Suppressor macrophage treated with lipopolysaccharide for 4 hours (primary cell): ENCODE data around the gene KCNH1.
"Not testable (repeated sequence)": the region's sequence is repeated elsewhere in the genome, so short reads cannot be mapped to it uniquely, and the experiment has no call there.

ENCODE experiments used
- DNase-seq: peaks from one replicate; pipeline ENCODE4 v3.0.0-alpha.2; 2020

KCNH1 gene

GRCh38 chr1:210669951-210670350 lies 464.0 kb downstream of the KCNH1 start:
- DNase-seq, result no peak

- no peak for DNase-seq
These were observed 470.0 kb downstream of the KCNH1 start for GRCh38 chr1:210663730-210664573.

- DNase-seq, result no peak
These were observed 471.5 kb downstream of the KCNH1 start for GRCh38 chr1:210662291-210663050.

- not testable (repeated sequence) for DNase-seq
These were observed 472.4 kb downstream of the KCNH1 start for GRCh38 chr1:210661520-210661919.

- DNase-seq, result no peak
These were observed 476.1 kb downstream of the KCNH1 start for GRCh38 chr1:210657806-210658205.

GRCh38 chr1:210655511-210655910 lies 478.4 kb downstream of the KCNH1 start:
- DNase-seq, result no peak

GRCh38 chr1:210654176-210654981 lies 479.6 kb downstream of the KCNH1 start:
- DNase-seq, result no peak

- no peak for DNase-seq
These were observed 480.2 kb downstream of the KCNH1 start for GRCh38 chr1:210653771-210654170.

- DNase-seq, result no peak
These were observed 481.5 kb downstream of the KCNH1 start for GRCh38 chr1:210652329-210652954.

- no peak for DNase-seq
These were observed 483.5 kb downstream of the KCNH1 start for GRCh38 chr1:210650403-210650802.

- DNase-seq, result no peak
These were observed 485.2 kb downstream of the KCNH1 start for GRCh38 chr1:210648588-210649269.

- DNase-seq, result no peak
These were observed 486.3 kb downstream of the KCNH1 start for GRCh38 chr1:210647406-210648333.

GRCh38 chr1:210646258-210646616 lies 487.7 kb downstream of the KCNH1 start:
- no peak for DNase-seq

- DNase-seq, result no peak
These were observed 488.2 kb downstream of the KCNH1 start for GRCh38 chr1:210645582-210646257.

- DNase-seq, result no peak
These were observed 492.4 kb downstream of the KCNH1 start for GRCh38 chr1:210641582-210641981.

- DNase-seq, result no peak
These were observed 498.8 kb downstream of the KCNH1 start for GRCh38 chr1:210635108-210635507.

- no peak for DNase-seq
These were observed 500.3 kb downstream of the KCNH1 start for GRCh38 chr1:210633636-210634035.

GRCh38 chr1:210633140-210633539 lies 500.8 kb downstream of the KCNH1 start:
- no peak for DNase-seq

GRCh38 chr1:210631399-210631798 lies 502.5 kb downstream of the KCNH1 start:
- no peak for DNase-seq

- no peak for DNase-seq
These were observed 504.7 kb downstream of the KCNH1 start for GRCh38 chr1:210629276-210629675.

- no peak for DNase-seq
These were observed 506.2 kb downstream of the KCNH1 start for GRCh38 chr1:210627755-210628154.
